Endothelial cell of umbilical vein (primary cell): ENCODE data around the gene ID1. TPM values are rescaled to one million over a fixed set of nuclear protein-coding genes. Genes with fewer than 3 reads are reported as not detected.
"Not testable (repeated sequence)": the region's sequence is repeated elsewhere in the genome, so short reads cannot be mapped to it uniquely, and the experiment has no call there.

Source experiments
- BruUV-seq: library from RNA; stranded (reverse); fragments of 400-500 nt; replicated peaks from 2 replicates; lab custom pipeline; 2021; lab: Mats Ljungman, UMichigan
- CTCF ChIA-PET: fragments of 300-600, 350-600 bp; sonication (Branson Sonifier 250); formaldehyde crosslinking; loops from one replicate; lab custom pipeline; 2021; ENCODE audit warnings: antibody characterized with exemption, inconsistent platforms; lab: Charles Lee
- POLR2A ChIA-PET: fragments of 300-600, 350-600 bp; sonication (Branson Sonifier 250); formaldehyde crosslinking; loops from one replicate; lab custom pipeline; 2021; ENCODE audit warnings: antibody characterized with exemption, inconsistent platforms; lab: Charles Lee
- DNase-seq: peaks from one replicate; pipeline ENCODE4 v3.0.0-alpha.2; 2011; ENCODE audit warnings: low read depth, low spot score
- FAIRE-seq: peaks from 2 replicates; lab custom pipeline; 2011; peaks lifted over from hg19 to GRCh38; lab: Jason Lieb, UNC
- H2AFZ ChIP-seq: 2 replicates; pipeline ENCODE4 v1.6.0; 2012; ENCODE audit warnings: low read depth, low read length, control low read depth, inconsistent platforms
- H3K27ac ChIP-seq: 2 replicates; pipeline ENCODE4 v1.5.1; 2011; ENCODE audit warnings: low read depth, mild to moderate bottlenecking, control low read depth, low read length, moderate library complexity; ENCODE audit not compliant: insufficient read depth
- H3K27me3 ChIP-seq, 2 experiments: 2 replicates each; pipeline versions ENCODE4 v1.6.0 to v1.6.1; 2011; ENCODE audit warnings: low read length in 2 of 2, mixed read lengths in 1 of 2; ENCODE audit not compliant: control insufficient read depth in 2 of 2, insufficient read depth in 2 of 2
- H3K36me3 ChIP-seq, 2 experiments: 2 replicates in 1 of 2; 3 replicates in 1 of 2; pipeline ENCODE4 v1.5.1; 2011; ENCODE audit warnings: low read length in 2 of 2, mild to moderate bottlenecking in 1 of 2, moderate library complexity in 1 of 2; ENCODE audit not compliant: control insufficient read depth in 2 of 2, insufficient read depth in 2 of 2; ENCODE audit errors: extremely low read depth in 1 of 2
- H3K4me1 ChIP-seq: 3 replicates; pipeline ENCODE4 v1.5.1; 2011; ENCODE audit warnings: mild to moderate bottlenecking, low read length; ENCODE audit not compliant: control insufficient read depth, insufficient read depth; ENCODE audit errors: extremely low read depth
- H3K4me2 ChIP-seq: 2 replicates; pipeline ENCODE4 v1.6.1; 2011; ENCODE audit warnings: low read length, control low read depth, mixed read lengths; ENCODE audit not compliant: insufficient read depth
- H3K4me3 ChIP-seq, 3 experiments: fragments of 200-600 bp in 1 of 3; sonication (generic), shearing (Covaris generic) in 1 of 3; replicated peaks in 1 of 3; 2 replicates each; pipeline ENCODE4 v1.5.1; 2011 to 2016; ENCODE audit warnings: control low read depth in 3 of 3, low read length in 3 of 3, mild to moderate bottlenecking in 2 of 3, inconsistent platforms in 1 of 3, low read depth in 1 of 3, moderate library complexity in 1 of 3; ENCODE audit not compliant: insufficient read depth in 1 of 3
- H3K79me2 ChIP-seq: 2 replicates; pipeline ENCODE4 v1.6.0; 2012; ENCODE audit warnings: low read length, inconsistent platforms; ENCODE audit not compliant: control insufficient read depth, insufficient read depth
- H3K9ac ChIP-seq: replicated peaks from 2 replicates; pipeline ENCODE3; 2011; ENCODE audit warnings: low read length, control low read depth; ENCODE audit not compliant: insufficient read depth; ENCODE audit errors: extremely low read depth
- H3K9me1 ChIP-seq: replicated peaks from 3 replicates; pipeline ENCODE4 v1.6.0; 2011; ENCODE audit warnings: mild to moderate bottlenecking, low read length; ENCODE audit not compliant: control insufficient read depth, insufficient read depth; ENCODE audit errors: extremely low read depth
- H3K9me3 ChIP-seq: replicated peaks from 2 replicates; pipeline ENCODE4 v1.5.1; 2012; ENCODE audit warnings: low read length, inconsistent platforms; ENCODE audit not compliant: control insufficient read depth, insufficient read depth
- H4K20me1 ChIP-seq: replicated peaks from 2 replicates; pipeline ENCODE3; 2011; ENCODE audit warnings: mild to moderate bottlenecking, low read length; ENCODE audit not compliant: control insufficient read depth, insufficient read depth; ENCODE audit errors: extremely low read depth
- EZH2 ChIP-seq: IDR thresholded peaks from 2 replicates; pipeline ENCODE4 v1.6.1; 2012; ENCODE audit warnings: borderline replicate concordance, low read depth, mild to moderate bottlenecking, moderate library complexity, low read length, inconsistent platforms; ENCODE audit not compliant: severe bottlenecking
- FOS ChIP-seq: IDR thresholded peaks from 2 replicates; pipeline ENCODE4 v1.6.1; 2011; ENCODE audit warnings: mild to moderate bottlenecking, low read length, moderate library complexity, borderline replicate concordance; ENCODE audit not compliant: insufficient read depth
- GATA2 ChIP-seq: IDR thresholded peaks from 2 replicates; pipeline ENCODE4 v1.7.0; 2011; ENCODE audit warnings: low read depth, mild to moderate bottlenecking, moderate library complexity, mixed read lengths, low read length; ENCODE audit not compliant: insufficient read length, insufficient read depth
- JUN ChIP-seq: IDR thresholded peaks from 2 replicates; pipeline ENCODE4 v1.6.1; 2011; ENCODE audit warnings: borderline replicate concordance, low read depth; ENCODE audit not compliant: insufficient read length, insufficient read depth
- MYC ChIP-seq: IDR thresholded peaks from one replicate; pipeline ENCODE4 v1.6.1; 2011; ENCODE audit warnings: mild to moderate bottlenecking, low read depth, low read length
- POLR2A ChIP-seq: IDR thresholded peaks from 2 replicates; pipeline ENCODE4 v1.6.1; 2012; ENCODE audit warnings: low read depth, mild to moderate bottlenecking, control low read depth, low read length
- POLR2AphosphoS5 ChIP-seq: IDR thresholded peaks from 2 replicates; pipeline ENCODE4 v1.6.1; 2012; ENCODE audit warnings: low read depth, mild to moderate bottlenecking, control low read depth, low read length, moderate library complexity; ENCODE audit not compliant: insufficient read depth
- dilution Hi-C: fragments of 300-500 bp; cut with MboI; formaldehyde crosslinking; loops from one replicate; pipeline ENCODE4 v1.15.0; 2019; ENCODE audit warnings: low sequenced_read_pairs; ENCODE audit not compliant: extremely low pct_ligation_motif_present
- intact Hi-C: fragments of 100-400 bp; cut with micrococcal nuclease; formaldehyde crosslinking; loops from one replicate; pipeline ENCODE4 v1.10.0; 2022
- polyA plus RNA-seq, 4 experiments: library from polyadenylated mRNA; depleted of rRNA in 3 of 4; stranded (reverse) in 3 of 4; unstranded in 1 of 4; fragments of >200 nt; gene quantifications; 2 replicates each; pipeline versions ENCODE4 v1.2.1 to v1.2.3, GENCODE V29; 2011 to 2012; ENCODE audit warnings: missing spikeins in 1 of 4
- total RNA-seq: library from RNA; stranded (reverse); gene quantifications from 2 replicates; pipeline ENCODE4 v1.2.3, GENCODE V29; 2021
- TF ChIP-seq, protein P1 (sequence below): IDR thresholded peaks from 2 replicates; pipeline ENCODE4 v1.6.1; 2011; ENCODE audit not compliant: insufficient read depth, insufficient read length
- TF ChIP-seq, protein P2 (sequence below), 2 donors: IDR thresholded peaks; 1 replicate in 1 of 2; 2 replicates in 1 of 2; pipeline ENCODE4 v1.5.1; 2011; ENCODE audit warnings: low read length in 2 of 2, mild to moderate bottlenecking in 2 of 2, moderate library complexity in 2 of 2, control low read depth in 1 of 2, inconsistent platforms in 1 of 2, low read depth in 1 of 2; ENCODE audit not compliant: insufficient read depth in 1 of 2; ENCODE audit errors: extremely low read depth in 1 of 2

Gene ID1
- total and polyA plus RNA-seq, 2 donors (not counting 3 experiments of a cell fraction or from before 2014, with no cell fraction given): 78.9 to 152 TPM

- no peaks in the 10 kb centered on the region for H3K27me3 ChIP-seq
- TF ChIP-seq, protein P1, sequence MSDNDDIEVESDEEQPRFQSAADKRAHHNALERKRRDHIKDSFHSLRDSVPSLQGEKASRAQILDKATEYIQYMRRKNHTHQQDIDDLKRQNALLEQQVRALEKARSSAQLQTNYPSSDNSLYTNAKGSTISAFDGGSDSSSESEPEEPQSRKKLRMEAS: no peak
- TF ChIP-seq JUN (no peak), EZH2 (no peak), POLR2AphosphoS5 (no peak), MYC (no peak), FOS (no peak), POLR2A (no peak), GATA2 (no peak)
- TF ChIP-seq, protein P2, sequence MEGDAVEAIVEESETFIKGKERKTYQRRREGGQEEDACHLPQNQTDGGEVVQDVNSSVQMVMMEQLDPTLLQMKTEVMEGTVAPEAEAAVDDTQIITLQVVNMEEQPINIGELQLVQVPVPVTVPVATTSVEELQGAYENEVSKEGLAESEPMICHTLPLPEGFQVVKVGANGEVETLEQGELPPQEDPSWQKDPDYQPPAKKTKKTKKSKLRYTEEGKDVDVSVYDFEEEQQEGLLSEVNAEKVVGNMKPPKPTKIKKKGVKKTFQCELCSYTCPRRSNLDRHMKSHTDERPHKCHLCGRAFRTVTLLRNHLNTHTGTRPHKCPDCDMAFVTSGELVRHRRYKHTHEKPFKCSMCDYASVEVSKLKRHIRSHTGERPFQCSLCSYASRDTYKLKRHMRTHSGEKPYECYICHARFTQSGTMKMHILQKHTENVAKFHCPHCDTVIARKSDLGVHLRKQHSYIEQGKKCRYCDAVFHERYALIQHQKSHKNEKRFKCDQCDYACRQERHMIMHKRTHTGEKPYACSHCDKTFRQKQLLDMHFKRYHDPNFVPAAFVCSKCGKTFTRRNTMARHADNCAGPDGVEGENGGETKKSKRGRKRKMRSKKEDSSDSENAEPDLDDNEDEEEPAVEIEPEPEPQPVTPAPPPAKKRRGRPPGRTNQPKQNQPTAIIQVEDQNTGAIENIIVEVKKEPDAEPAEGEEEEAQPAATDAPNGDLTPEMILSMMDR (IDR thresholded peaks at IDR 0.05; ENCODE audit: extremely low read depth in 1 of 2, insufficient read depth in 1 of 2, low read depth in 1 of 2, low read length in 2 of 2): no peak
- ChIA-PET CTCF (interaction anchor here (30.9 kb wide), 1 partner anchor 29 kb away, joined by 1817 read pairs; the partner anchor contains the start of gene ID1), POLR2A (no interaction called here)
- H3K9me1 ChIP-seq: no peaks in the 10 kb centered on the region
- DNase-seq (no peak), FAIRE-seq (no peak)
- no peak overlapping the region for H2AFZ ChIP-seq
- H3K4me1 ChIP-seq: no peaks in the 10 kb centered on the region
- H4K20me1 ChIP-seq: no peaks in the 10 kb centered on the region
- H3K9me3 ChIP-seq: no peaks in the 10 kb centered on the region
- no peak overlapping the region for H3K27ac ChIP-seq
- no TSS peak for BruUV-seq
- dilution Hi-C loops (no loop called here), intact Hi-C loops (no loop called here)
- no peak overlapping the region for H3K9ac ChIP-seq
- H3K79me2 ChIP-seq: no peaks in the 10 kb centered on the region
- no peaks in the 10 kb centered on the region for H3K36me3 ChIP-seq
- no peak overlapping the region for H3K4me2 ChIP-seq
- no peak overlapping the region for H3K4me3 ChIP-seq
Measured at GRCh38 chr20:31579245-31579644, 25.8 kb upstream of the ID1 start.

GRCh38 chr20:31579941-31580651, 25.0 kb upstream of the ID1 start:
- H3K9me3 ChIP-seq, H2AFZ ChIP-seq, H3K4me1 ChIP-seq, H3K4me3 ChIP-seq, H4K20me1 ChIP-seq, H3K27me3 ChIP-seq, dilution Hi-C loops, H3K4me2 ChIP-seq, DNase-seq, POLR2A ChIA-PET, H3K27ac ChIP-seq, FAIRE-seq, H3K9me1 ChIP-seq, H3K79me2 ChIP-seq, H3K9ac ChIP-seq, H3K36me3 ChIP-seq, BruUV-seq, intact Hi-C loops: not testable (repeated sequence)
- CTCF ChIA-PET: interaction anchor here (30.9 kb wide), 1 partner anchor 28 kb away, joined by 1817 read pairs; the partner anchor contains the start of gene ID1
